T-helper 1 cell (primary cell): Measurements from ENCODE around the gene HOXC5.

Experiments used
- DNase-seq, 5 donors: peaks; one replicate each; pipeline ENCODE4 v3.0.0-alpha.2; 2012 to 2020

Gene HOXC5

DNA sequence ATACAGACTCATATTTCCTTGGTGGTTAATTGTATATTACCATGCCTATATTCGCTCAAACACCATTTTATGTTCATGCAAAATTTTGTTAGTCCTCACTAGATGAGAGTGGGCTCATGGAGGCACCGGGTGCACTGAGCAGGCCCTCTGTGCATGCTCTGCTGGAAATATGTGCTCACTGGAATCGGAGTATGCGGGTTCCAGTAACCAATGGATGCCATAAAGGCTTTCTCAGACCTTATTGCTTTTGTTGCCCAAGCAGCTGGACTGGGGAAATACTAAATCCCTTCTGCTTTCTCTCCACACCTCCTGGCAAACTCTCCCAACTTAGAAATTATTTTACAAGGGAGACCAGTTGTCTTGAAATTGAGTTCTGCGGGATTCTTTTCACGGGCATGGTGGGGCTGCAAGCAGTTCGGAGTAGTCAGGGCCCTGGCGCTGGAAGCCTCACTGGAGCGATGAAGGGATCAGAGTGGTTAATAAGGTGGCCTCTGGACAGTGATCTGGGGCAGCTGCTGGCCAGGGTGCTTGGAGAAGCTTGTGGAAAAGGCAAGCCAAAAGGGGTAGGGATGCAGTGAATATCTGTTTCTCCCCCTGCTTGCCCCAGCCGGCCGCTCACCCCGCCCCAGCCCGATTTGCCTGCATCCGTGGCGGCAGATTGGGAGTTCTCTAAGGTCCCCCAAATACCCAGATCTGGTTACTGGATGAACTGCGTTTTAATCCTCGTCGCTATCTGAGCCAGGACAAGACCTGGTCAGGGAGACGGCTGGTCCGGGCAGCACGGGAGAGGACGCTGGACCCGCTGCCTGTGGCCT, 12.1 kb upstream of the HOXC5 start:
- DNase-seq: no peak

- no peak for DNase-seq
These were observed 11.3 kb upstream of the HOXC5 start for GRCh38 chr12:54021432-54022013.

GRCh38 chr12:54022960-54023884, 9.6 kb upstream of the HOXC5 start:
- DNase-seq: no peak

DNA sequence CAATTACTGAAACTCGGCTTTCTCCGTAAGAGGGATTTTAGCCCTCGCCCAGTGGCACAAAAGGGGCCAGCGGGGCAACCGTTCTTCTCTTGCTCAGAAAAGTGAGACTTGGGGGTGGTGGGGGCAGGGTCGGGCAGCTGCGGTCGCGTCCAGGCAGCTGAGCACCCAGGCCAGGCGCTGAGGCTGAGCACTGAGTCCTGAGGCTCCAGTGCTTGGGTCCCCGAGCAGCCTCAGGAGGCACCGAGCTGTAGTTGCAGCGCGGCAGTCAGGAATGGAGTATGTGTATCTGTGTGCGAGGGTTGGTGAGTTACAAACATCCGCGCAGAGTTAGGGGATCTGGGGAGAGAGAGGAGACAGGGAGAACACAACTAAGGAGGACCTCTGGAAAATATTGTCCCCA, 8.7 kb upstream of the HOXC5 start:
- DNase-seq: no peak

- DNase-seq: no peak
These were observed 8.1 kb upstream of the HOXC5 start for GRCh38 chr12:54024581-54025305.

- no peak for DNase-seq
These were observed 7.1 kb upstream of the HOXC5 start for GRCh38 chr12:54025499-54026405.

DNA sequence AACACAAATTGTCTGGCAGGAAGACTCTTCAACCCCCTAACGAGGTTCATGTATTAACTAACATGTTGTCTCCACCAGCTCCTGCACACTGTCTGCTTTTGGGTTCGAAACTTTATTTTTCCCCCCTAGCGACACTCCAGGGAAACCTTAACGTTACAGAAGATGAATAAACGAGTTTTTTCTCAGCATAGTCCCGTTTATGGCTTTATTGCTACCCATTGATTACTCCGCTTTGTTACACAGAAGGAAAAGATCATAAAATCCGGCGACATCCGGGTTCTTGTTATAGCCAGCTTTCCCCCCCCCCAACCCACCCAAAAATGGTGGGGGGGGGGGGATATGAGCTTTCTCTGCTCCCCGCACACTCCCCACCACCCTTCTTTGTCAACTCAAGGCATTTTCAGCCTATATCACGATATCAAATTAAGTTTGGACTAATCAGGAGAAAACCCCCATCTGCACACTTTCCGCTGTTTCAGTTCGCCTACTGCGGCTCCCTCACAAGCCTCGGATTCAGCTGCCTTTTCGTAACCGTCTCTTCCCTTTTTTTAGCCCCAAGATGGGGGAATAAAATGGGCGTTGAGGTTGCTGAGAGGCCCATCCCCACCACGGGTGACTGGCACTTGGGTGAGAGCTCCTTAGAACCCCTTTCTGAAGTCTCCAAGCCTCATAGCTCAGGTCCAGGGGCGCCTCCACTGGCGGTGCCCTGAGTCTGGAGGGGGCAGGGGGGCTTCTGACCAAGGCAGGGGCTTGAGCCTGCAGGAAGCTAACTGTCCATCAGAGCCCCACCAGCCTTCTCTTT, 6.0 kb upstream of the HOXC5 start:
- no peak for DNase-seq

DNA sequence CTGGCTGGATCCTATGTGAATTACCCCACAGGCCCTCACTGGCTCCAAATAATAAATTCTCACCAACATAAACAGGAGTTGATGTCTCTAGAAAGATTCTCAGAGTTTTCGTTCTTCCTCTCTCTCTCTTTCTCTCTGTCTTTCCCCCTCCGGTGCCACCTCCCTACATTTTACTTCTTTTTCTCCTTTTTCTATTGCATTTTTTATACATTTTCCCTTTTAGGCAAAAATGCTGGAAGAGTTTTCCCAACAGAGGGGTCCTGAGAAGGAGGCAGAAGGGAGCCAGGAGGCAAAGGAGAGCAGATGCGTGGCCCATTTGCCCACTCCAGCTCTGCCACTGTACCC, 5.4 kb upstream of the HOXC5 start:
- DNase-seq: no peak

DNA sequence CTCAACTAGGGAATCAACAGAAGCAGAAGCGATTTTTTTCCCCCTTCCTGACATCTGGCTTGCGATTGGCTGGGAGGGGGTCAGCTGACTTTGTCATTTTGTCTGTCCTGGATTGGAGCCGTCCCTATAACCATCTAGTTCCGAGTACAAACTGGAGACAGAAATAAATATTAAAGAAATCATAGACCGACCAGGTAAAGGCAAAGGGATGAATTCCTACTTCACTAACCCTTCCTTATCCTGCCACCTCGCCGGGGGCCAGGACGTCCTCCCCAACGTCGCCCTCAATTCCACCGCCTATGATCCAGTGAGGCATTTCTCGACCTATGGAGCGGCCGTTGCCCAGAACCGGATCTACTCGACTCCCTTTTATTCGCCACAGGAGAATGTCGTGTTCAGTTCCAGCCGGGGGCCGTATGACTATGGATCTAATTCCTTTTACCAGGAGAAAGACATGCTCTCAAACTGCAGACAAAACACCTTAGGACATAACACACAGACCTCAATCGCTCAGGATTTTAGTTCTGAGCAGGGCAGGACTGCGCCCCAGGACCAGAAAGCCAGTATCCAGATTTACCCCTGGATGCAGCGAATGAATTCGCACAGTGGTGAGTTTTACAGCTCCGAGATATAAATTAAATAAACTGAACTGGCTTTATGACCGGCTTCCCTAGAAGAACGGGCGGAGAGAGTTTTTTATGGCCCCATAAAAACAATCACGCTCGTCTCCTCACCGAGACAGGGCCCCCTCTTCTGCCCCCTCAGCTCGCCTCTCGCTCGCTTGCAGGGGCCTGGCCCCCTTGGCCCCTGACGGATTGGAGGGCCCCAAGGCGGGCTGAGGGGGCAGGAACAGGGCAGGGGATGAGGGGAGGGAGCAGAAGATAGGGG, 4.3 kb upstream of the HOXC5 start, which contains the start of gene HOXC6:
Gene HOXC6 (plus strand): TSS at position 127 of the 888 bp plus-strand sequence. CDS start 82 bp downstream, at position 209.
- DNase-seq: no peak

- no peak for DNase-seq
These were observed 3.1 kb upstream of the HOXC5 start for GRCh38 chr12:54029529-54030441.

DNA sequence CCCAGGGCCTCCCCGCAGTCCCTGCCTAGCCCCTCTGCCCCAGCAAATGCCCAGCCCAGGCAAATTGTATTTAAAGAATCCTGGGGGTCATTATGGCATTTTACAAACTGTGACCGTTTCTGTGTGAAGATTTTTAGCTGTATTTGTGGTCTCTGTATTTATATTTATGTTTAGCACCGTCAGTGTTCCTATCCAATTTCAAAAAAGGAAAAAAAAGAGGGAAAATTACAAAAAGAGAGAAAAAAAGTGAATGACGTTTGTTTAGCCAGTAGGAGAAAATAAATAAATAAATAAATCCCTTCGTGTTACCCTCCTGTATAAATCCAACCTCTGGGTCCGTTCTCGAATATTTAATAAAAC, 2.4 kb upstream of the HOXC5 start:
- no peak for DNase-seq

DNA sequence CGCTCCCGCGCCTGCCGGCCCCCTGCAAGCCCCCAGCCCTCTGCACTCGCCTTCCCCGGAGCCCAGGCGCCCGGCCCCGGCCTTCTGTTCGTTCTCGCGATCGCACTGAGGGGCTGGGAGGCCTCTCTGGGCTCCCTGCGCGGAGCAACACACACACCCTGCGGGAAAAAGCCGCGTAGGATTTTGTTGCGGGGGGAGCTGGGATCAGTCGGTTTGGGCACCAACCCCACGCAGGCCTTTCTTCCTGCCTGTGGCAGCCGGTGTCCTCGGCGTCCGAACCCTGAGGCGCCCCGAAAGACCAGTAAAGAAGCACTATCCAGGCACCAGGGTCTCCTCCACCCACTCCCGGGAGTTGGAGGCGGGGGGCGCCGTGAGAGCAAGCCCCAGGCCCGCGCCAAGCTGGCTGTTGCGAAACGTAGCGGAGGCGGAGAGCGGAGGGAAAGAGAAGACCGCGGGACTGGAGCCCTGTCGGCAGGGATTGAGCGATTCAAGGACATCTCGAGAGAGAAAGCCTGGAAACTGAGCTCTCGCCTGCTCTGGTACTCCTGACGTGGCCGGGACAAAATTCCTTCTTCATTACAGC, 1.9 kb upstream of the HOXC5 start:
- DNase-seq: no peak

GRCh38 chr12:54031480-54031879, 1.4 kb upstream of the HOXC5 start:
- no peak for DNase-seq

DNA sequence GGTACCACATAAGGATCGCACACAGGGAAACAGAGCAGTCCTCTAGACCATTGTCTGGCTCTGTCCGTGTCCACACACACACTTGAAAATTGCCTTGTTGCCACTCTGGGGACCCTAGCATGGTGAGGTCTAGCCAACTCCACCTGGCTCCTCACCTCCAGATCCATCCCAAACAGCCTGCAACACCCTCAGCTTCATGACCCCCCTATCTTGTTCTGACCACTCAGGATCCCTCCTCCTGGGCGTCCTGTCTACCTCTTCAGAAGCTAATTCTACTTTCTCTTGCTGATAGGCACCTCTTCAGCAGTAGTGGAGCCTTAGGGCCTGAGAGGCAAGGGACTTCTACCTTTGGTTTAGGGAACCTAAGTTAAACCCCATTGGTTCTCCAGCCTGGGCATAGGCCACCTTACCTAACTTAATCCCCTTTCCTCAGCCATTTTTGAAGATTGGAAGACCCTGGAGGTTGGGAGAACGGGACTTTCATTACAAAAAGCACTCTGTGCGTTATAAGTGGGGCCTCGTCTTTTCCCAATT, 697 bp upstream of the HOXC5 start:
- DNase-seq: no peak

DNA sequence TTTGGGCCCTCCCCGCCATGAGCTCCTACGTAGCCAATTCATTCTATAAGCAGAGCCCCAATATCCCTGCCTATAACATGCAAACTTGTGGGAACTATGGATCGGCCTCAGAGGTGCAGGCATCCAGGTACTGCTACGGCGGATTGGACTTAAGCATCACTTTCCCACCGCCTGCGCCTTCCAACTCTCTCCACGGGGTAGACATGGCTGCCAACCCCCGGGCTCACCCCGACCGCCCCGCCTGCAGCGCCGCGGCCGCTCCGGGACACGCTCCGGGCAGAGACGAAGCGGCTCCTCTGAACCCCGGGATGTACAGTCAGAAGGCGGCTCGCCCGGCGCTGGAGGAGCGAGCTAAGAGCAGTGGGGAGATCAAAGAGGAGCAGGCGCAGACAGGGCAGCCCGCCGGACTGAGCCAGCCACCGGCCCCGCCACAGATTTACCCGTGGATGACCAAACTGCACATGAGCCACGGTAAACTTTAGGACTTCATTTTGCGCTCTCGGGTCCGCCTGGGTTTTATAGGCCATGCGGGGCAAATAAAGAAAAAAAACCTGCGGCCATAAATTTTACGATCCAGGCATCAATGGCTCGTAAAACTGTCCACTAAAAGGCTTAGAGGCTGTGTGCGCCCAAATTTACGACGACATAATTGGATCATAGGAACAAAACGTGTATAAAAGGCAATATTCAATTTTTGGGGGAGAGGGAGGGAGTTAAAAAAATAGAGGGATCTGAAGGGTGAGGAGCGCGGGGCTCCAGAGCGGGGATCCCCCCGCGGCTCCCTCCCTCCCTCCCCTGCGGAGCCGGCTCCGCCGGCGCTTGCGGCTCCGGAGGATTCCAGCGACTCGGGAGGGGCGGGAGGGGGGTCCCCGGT, 493 bp downstream of the HOXC5 start:
- DNase-seq: no peak

DNA sequence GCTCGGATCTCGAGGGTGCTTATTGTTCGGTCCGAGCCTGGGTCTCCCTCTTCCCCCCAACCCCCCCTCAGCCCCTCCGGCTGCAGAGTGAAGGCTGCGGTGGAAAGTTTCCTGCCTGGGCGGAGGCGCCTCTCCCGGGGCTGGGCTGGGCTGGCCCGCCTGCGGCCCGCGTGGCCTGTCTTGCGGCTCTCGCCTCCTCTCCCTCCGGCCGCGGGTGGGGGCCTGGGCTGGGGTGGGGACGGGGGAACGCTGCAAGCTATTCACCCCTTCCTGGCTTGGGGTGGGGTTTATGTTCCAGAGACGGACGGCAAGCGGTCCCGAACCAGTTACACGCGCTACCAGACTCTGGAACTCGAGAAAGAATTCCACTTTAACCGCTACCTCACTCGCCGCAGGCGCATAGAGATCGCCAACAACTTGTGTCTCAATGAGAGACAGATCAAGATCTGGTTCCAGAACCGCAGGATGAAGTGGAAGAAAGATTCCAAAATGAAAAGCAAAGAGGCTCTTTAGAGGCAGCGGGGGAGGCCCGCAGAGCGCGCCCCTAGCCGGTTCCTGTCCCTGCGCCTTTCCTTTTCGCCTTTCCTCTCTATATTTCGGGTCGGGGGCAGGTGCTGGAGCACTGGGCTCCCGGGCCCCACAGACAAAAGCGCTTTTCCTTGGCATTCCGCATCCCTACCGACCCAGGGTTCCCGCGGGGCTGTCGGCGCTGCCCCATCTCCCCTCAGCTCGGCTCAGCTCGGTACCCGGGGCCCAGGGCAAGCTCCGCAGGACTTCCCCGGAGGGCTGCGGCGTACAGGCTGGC, 1.3 kb downstream of the HOXC5 start:
- no peak for DNase-seq
